NCI-H2227 treated with DMSO at 0.1 percent for 48 hours (cell line): ENCODE measurements around the gene ZNF385D.
"Not testable (repeated sequence)": the region's sequence is repeated elsewhere in the genome, so short reads cannot be mapped to it uniquely, and the experiment has no call there.

Experiments used
- DNase-seq: peaks from one replicate; lab custom pipeline; 2025; lab: John Stamatoyannopoulos, UW

Gene ZNF385D

DNA sequence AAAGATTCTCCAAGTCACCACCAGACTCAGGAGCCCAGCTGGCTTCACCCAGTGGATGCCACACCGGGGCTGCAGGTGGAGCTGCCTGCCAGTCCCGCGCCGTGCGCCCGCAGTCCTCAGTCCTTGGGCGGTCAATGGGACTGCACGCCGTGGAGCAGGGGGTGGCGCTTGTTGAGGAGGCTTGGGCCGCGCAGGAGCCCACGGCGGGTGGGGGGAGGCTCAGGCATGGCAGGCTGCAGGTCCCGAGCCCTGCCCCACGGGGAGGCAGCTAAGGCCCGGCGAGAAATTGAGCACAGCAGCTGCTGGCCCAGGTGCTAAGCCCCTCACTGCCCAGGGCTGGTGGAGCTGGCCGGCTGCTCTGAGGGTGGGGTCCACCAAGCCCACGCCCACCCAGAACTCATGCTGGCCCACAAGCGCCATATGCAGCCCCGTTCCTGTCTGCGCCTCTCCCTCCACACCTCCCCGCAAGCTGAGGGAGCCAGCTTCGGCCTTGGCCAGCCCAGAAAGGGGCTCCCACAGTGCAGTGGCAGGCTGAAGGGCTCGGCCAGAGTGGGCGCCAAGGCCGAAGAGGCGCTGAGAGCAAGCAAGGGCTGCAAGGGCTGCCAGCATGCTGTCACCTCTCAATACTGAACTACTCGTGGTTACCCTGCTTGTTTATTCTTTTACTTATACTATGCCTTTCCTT is 363.7 kb downstream of the ZNF385D start:
- not testable (repeated sequence) for DNase-seq

DNA sequence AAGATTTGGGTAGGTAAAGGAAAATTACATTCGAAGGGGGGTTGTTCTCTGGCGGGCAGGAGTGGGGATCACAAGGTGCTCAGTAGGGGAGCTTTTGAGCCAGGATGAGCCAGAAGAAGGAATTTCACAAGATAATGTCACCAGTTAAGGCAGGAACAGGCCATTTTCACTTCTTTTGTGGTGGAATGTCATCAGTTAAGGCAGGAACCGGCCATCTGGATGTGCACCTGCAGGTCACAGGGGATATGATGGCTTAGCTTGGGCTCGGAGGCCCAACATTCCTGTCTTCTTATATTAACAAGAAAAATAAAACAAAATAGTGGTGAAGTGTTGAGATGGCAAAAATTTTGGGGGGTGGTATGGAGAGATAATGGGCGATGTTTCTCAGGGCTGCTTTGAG is 373.0 kb downstream of the ZNF385D start:
- DNase-seq, result not testable (repeated sequence)

DNA sequence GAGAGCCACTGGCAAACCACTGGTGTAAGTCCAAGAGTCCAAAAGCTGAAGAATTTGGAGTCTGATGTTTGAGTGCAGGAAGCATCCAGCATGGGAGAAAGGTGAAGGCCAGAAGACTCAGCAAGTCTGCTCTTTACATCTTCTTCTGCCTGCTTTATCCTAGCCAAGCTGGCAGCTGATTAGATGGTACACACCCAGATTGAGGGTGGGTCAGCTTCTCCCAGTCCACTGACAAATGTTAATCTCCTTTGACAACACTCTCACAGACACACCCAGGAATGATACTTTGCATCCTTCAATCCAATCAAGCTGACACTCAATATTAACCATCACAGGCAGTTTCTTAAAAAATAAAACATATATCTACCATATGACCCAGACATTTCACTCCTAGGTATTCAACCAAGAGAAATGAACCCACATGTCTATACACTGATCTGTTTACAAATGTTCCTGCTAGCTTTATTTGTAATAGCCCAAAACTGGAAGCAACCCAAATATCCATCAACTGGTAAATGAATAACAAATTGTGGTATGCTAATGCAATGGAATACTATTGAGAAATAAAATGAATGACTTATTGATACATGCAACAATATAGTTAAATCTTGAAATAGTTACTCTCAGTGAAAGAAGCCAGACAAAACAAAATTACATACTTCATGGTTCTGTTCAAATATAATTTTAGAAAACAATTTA is 373.8 kb downstream of the ZNF385D start:
- DNase-seq, result no peak

DNA sequence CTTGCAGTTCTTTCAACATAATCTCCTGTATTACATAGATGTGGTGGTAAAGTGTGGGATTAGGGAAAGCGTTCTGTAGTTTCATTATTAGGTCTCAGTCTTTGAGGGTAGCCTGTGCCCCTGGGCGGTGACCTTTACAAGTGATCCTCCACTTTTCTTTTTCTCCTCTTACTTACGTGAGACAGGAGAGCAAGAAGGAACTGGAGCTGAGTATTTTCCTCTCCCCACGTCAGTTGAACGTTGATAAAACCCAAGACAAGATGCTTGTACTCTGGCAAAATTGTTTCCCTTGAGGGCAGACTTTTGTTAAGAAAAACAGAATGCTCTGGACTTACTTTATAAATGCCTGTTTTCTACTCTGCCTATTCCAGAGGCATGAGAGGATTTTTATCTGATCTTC is 378.7 kb downstream of the ZNF385D start:
- DNase-seq, result no peak
